ENCODE results near the gene HMGN1. TPM values are rescaled to one million over a fixed set of nuclear protein-coding genes. Genes with fewer than 3 reads are reported as not detected.

HMGN1 gene
- total RNA-seq, 2 donors from 2014 or later: 141 to 270 TPM

- DNase-seq (ENCODE audit: low spot score): no peak
- Histone ChIP-seq H3K9me3 (no peaks in the 10 kb centered on the region), H3K27ac (no peak overlapping the region), H3K4me3 (no peak overlapping the region), H3K4me1 (replicated peaks) (peaks cover 4% of the 10 kb centered on the region), H3K36me3 (no peaks in the 10 kb centered on the region), H3K27me3 (replicated peaks; ENCODE audit: insufficient read depth) (no peaks in the 10 kb centered on the region)
- WGBS: 92% methylated on average over 7 of the region's 7 CpGs
- no peak for TF ChIP-seq POLR2A (IDR thresholded peaks at IDR 0.05)
- no peak for TF ChIP-seq POLR2AphosphoS5 (IDR thresholded peaks at IDR 0.05)
- TF ChIP-seq, protein P1, sequence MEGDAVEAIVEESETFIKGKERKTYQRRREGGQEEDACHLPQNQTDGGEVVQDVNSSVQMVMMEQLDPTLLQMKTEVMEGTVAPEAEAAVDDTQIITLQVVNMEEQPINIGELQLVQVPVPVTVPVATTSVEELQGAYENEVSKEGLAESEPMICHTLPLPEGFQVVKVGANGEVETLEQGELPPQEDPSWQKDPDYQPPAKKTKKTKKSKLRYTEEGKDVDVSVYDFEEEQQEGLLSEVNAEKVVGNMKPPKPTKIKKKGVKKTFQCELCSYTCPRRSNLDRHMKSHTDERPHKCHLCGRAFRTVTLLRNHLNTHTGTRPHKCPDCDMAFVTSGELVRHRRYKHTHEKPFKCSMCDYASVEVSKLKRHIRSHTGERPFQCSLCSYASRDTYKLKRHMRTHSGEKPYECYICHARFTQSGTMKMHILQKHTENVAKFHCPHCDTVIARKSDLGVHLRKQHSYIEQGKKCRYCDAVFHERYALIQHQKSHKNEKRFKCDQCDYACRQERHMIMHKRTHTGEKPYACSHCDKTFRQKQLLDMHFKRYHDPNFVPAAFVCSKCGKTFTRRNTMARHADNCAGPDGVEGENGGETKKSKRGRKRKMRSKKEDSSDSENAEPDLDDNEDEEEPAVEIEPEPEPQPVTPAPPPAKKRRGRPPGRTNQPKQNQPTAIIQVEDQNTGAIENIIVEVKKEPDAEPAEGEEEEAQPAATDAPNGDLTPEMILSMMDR (IDR thresholded peaks at IDR 0.05): no peak
- intact Hi-C loops (cut with DNase I): loop anchor here (5.0 kb wide), 1 partner anchor 136 kb away; the partner anchor contains the start of gene LCA5L
Measured at GRCh38 chr21:39311164-39311563, 37.7 kb downstream of the HMGN1 start.

GRCh38 chr21:39307466-39307865, 41.4 kb downstream of the HMGN1 start:
- Histone ChIP-seq H3K4me1 (replicated peaks) (peaks cover 4% of the 10 kb centered on the region), H3K9me3 (no peaks in the 10 kb centered on the region), H3K27ac (no peak overlapping the region), H3K36me3 (no peaks in the 10 kb centered on the region), H3K27me3 (replicated peaks; ENCODE audit: insufficient read depth) (no peaks in the 10 kb centered on the region), H3K4me3 (no peak overlapping the region)
- TF ChIP-seq, protein P1 (IDR thresholded peaks at IDR 0.05): no peak
- intact Hi-C loops (cut with DNase I): no loop called here
- WGBS: 86% methylated on average over 1 of the region's 1 CpG
- DNase-seq (ENCODE audit: low spot score): no peak

DNA sequence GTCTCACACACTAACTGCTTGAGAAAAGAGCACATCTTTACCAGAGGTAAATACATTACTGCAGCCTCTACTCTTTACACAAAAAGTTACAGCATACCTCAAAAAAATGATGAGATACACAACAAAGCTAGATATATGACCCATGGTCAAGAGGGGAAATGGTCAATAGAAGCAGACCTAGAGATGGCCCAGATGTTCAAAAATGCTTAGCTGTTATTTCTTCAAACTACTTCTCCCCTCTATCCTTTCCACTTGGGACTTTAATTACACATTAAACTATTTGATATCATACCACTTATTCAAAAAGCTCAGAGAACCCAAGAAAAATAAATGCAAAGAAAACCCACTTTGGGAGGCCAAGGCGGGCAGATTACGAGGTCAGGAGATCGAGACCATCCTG, 48.3 kb downstream of the HMGN1 start:
- Histone ChIP-seq H3K9me3 (no peaks in the 10 kb centered on the region), H3K27ac (no peak overlapping the region), H3K36me3 (no peaks in the 10 kb centered on the region), H3K4me3 (no peak overlapping the region), H3K27me3 (replicated peaks; ENCODE audit: insufficient read depth) (no peaks in the 10 kb centered on the region), H3K4me1 (replicated peaks) (no peaks in the 10 kb centered on the region)
- no peak for DNase-seq (ENCODE audit: low spot score)
- intact Hi-C loops (cut with DNase I): no loop called here
- WGBS: 98% methylated on average over 3 of the region's 3 CpGs
- TF ChIP-seq, protein P1 (IDR thresholded peaks at IDR 0.05): no peak
- no peak for TF ChIP-seq POLR2A (IDR thresholded peaks at IDR 0.05)
- no peak for TF ChIP-seq POLR2AphosphoS5 (IDR thresholded peaks at IDR 0.05)

- Histone ChIP-seq H3K4me1 (replicated peaks) (no peaks in the 10 kb centered on the region), H3K27ac (no peak overlapping the region), H3K9me3 (no peaks in the 10 kb centered on the region), H3K4me3 (no peak overlapping the region), H3K27me3 (replicated peaks; ENCODE audit: insufficient read depth) (no peaks in the 10 kb centered on the region), H3K36me3 (no peaks in the 10 kb centered on the region)
- no peak for TF ChIP-seq POLR2AphosphoS5 (IDR thresholded peaks at IDR 0.05)
- TF ChIP-seq POLR2A (IDR thresholded peaks at IDR 0.05): no peak
- TF ChIP-seq, protein P1 (IDR thresholded peaks at IDR 0.05): no peak
- WGBS: 93% methylated on average over 2 of the region's 2 CpGs
- no peak for DNase-seq (ENCODE audit: low spot score)
- intact Hi-C loops (cut with DNase I): no loop called here
Measured at GRCh38 chr21:39296891-39297290, 52.0 kb downstream of the HMGN1 start.

Small RNA genes within 50 kb of the gene (small RNA-seq; reads per million reads assigned to genes)
- gene RF00019: 0 reads per million in 2 donors

Other genes with a start within 250 kb of the HMGN1 start
- gene PSMG1, start 165.6 kb downstream of the HMGN1 start, total RNA-seq: 10 to 100 TPM; 16.7 to 37.1 TPM
- gene BRWD1, start 35.5 kb downstream of the HMGN1 start, total RNA-seq: 10 to 100 TPM; 43.2 to 83.8 TPM
- gene LCA5L, start 96.7 kb upstream of the HMGN1 start, total RNA-seq: 10 to 100 TPM in 1 of 2 donors, 1 to 10 TPM in 1; 3.7 to 11.1 TPM
- 1 to 10 TPM; 4.8 to 5.1 TPM for gene SH3BGR, start 102.9 kb upstream of the HMGN1 start, total RNA-seq

All from prostate gland (tissue), 2 donors.